ENCODE data around the gene ANKUB1. TPM values are rescaled to one million over a fixed set of nuclear protein-coding genes. Genes with fewer than 3 reads are reported as not detected.

The ANKUB1 gene
- total and polyA plus RNA-seq, 10 of the 15 experiments (the other 5 are each of a cell fraction or from before 2014, with no cell fraction given): 0.08 TPM; not detected in 9

GRCh38 chr3:149808209-149808829 is 16.0 kb upstream of the ANKUB1 start (continued):
- peak; percentile 74 for TF ChIP-seq RAD21 (IDR thresholded peaks at IDR 0.05; ENCODE audit: insufficient read depth, low read depth, low read length)
- no peak for TF ChIP-seq NFIC (IDR thresholded peaks at IDR 0.05; ENCODE audit: low read depth, low read length)
- TF ChIP-seq ZNF207 (IDR thresholded peaks at IDR 0.05; ENCODE audit: borderline replicate concordance): no peak
- no peak for TF ChIP-seq TCF7 (IDR thresholded peaks at IDR 0.05; ENCODE audit: borderline replicate concordance)
- no peak for TF ChIP-seq ZBED1 (IDR thresholded peaks at IDR 0.05; ENCODE audit: borderline replicate concordance)
- TF ChIP-seq NFYB (IDR thresholded peaks at IDR 0.05; ENCODE audit: insufficient read depth, low read depth, low read length): no peak
- TF ChIP-seq IKZF2 (IDR thresholded peaks at IDR 0.05): 0 out of 4 replicates have a peak, but pooled peaks have one; percentile 22 to 23
- no peak for TF ChIP-seq ELK1 (IDR thresholded peaks at IDR 0.05; ENCODE audit: low read depth, low read length)

GRCh38 chr3:149806171-149806778 is 13.9 kb upstream of the ANKUB1 start:
- RAD21 ChIA-PET (ENCODE audit: unreplicated experiment): no interaction called here
- FAIRE-seq (no peak), ATAC-seq (no peak), DNase-seq (ENCODE audit: low read depth, low spot score) (no peak)
- no peaks in the 10 kb centered on the region for H3K36me3 ChIP-seq (ENCODE audit: control insufficient read depth in 2 of 2, insufficient read depth in 2 of 2, low read length in 1 of 2)
- no peaks in the 10 kb centered on the region for H4K20me1 ChIP-seq (ENCODE audit: control insufficient read depth, insufficient read depth)
- in situ Hi-C loops (cut with MboI): no loop called here
- no TSS peak for BruUV-seq (replicated peaks)
- H3K4me2 ChIP-seq (ENCODE audit: control insufficient read depth, insufficient read depth): no peak overlapping the region
- no peaks in the 10 kb centered on the region for H3K9me3 ChIP-seq (replicated peaks; ENCODE audit: control insufficient read depth, insufficient read depth, low read length)
- POLR2A ChIA-PET: no interaction called here
- 0% methylated on average over 2 of the region's 2 CpGs for WGBS (ENCODE audit: insufficient coverage, insufficient replicate concordance, low lambda C conversion rate, missing lambda C conversion rate)
- CTCF ChIA-PET: interaction anchor here (3.6 to 3.7 kb wide), 2 partner anchors 16 to 37 kb away, joined by 68 to 126 read pairs; no protein-coding TSS in a partner anchor
- H3K79me2 ChIP-seq (ENCODE audit: control insufficient read depth, insufficient read depth, low read length): no peaks in the 10 kb centered on the region
- SMC1A ChIA-PET (ENCODE audit: uncharacterized antibody, unreplicated experiment): interaction anchor here (3.6 kb wide), 1 partner anchor 36 kb away, joined by 22 read pairs; no protein-coding TSS in a partner anchor
- H3K27me3 ChIP-seq (replicated peaks in 1 of 2; ENCODE audit: control insufficient read depth in 2 of 2, insufficient read depth in 2 of 2, low read length in 1 of 2): no peaks in the 10 kb centered on the region
- no peak overlapping the region for H3K9ac ChIP-seq (ENCODE audit: control insufficient read depth, insufficient read depth, low read length)
- H2AFZ ChIP-seq (ENCODE audit: control insufficient read depth, low read depth, low read length): no peak overlapping the region
- H3K4me3 ChIP-seq: no peak overlapping the region
- H3K4me1 ChIP-seq (ENCODE audit: control insufficient read depth, insufficient read depth, low read length): no peaks in the 10 kb centered on the region
- no peak overlapping the region for H3K27ac ChIP-seq (ENCODE audit: control insufficient read depth, insufficient read depth)
- intact Hi-C loops (cut with micrococcal nuclease; ENCODE audit: unreplicated experiment): loop anchor here (5.0 kb wide), 1 partner anchor 39 kb away; no protein-coding TSS in a partner anchor
- TF ChIP-seq BCLAF1 (IDR thresholded peaks at IDR 0.05): no peak
- TF ChIP-seq PKNOX1 (IDR thresholded peaks at IDR 0.05): no peak
- TF ChIP-seq CUX1 (IDR thresholded peaks at IDR 0.05; ENCODE audit: insufficient replicate concordance, low read depth, low read length): no peak

Measured in GM12878 (cell line).